ENCODE measurements around the gene COMMD10. TPM values are rescaled to one million over a fixed set of nuclear protein-coding genes. Genes with fewer than 3 reads are reported as not detected.

COMMD10 gene
- 10 to 100 TPM; 30.0 to 30.9 TPM for total RNA-seq

DNA sequence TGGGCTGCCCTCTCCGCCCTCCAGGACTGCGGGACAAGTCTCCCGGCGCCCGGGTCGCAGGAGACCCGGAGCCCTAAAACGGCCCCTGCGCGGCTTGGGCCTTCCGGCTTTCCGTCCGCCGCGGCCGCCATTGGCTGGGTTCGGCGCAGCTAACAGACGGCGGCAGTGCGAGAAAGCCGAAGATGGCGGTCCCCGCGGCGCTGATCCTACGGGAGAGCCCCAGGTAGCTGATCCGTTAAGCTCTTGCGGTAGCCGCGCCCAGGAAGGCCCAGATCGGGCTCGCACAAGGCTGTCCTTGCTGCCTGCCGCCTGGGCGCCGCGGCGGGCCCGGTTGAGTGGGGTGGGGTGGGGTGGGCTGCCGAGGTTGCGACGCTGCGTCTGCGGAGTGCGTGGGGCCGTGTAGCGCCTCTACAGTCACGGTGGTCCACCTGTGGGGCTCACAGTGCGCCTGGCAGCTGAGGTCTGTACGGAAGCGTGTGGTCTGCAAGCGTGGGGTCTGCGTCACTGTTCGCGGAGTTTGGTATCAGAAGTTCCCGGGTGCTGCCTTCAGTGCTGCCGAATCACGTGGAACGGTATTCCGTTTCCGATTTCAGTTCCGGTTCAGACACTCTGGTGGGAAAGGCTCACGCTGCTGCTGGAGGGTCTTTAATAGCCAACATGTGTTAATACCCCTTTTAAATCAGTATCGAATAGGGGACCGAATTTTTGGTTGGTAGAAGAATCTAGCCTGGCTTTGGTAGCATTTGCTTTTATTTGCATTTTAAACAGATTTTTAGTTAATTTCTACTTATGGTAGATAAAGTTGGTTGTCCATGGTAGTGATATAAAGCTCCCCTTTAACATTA lies at the start of gene COMMD10:
TSS of gene COMMD10 (plus strand) at position 155 of the 845 bp plus-strand sequence.
- peak; percentile 81 for DNase-seq
- Mint-ChIP-seq H3K27me3 (ENCODE audit: low read depth) (no peaks in the 10 kb centered on the region), H3K36me3 (ENCODE audit: low read depth) (peaks cover 40% of the 10 kb centered on the region), H3K4me3 (peak within 1 kb of the TSS; percentile 91), H3K9me3 (no peaks in the 10 kb centered on the region), H3K27ac (peak within 1 kb of the TSS; percentile 97), H3K4me1 (ENCODE audit: low read depth) (peaks cover 45% of the 10 kb centered on the region)
- CTCF ChIA-PET, result interaction anchor here (1.7 kb wide), 1 partner anchor 9 kb away, joined by 4 read pairs; no protein-coding TSS in a partner anchor
- intact Hi-C loops (cut with micrococcal nuclease), result loop anchor here (1.0 to 5.0 kb wide), 6 partner anchors 9 to 823 kb away; partner anchors contain the start of genes AP3S1, ATG12, FEM1C and PGGT1B

DNA sequence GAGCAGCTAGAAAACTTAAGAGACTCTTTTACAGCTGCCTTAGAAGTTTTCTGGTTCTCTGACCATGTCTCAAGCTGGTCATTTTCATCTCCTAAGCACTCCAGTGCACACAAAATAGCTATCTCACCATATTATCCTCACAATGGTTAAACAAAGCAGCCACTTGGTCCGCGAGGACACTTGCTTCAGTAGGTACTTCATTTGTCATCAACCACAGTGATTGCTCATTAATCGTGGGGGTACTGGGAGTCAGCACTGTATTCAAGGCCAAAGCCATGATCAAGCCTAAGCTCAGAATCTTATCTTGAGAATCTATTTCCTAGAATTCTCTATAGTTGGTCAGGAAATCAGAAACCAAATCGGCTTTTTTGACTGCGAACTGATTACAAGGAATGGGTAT lies 49.7 kb upstream of the COMMD10 start:
- H3K4me1 Mint-ChIP-seq (ENCODE audit: low read depth), result no peaks in the 10 kb centered on the region
- CTCF ChIA-PET, result interaction anchor here (2.2 kb wide), 1 partner anchor 33 kb away, joined by 6 read pairs; no protein-coding TSS in a partner anchor
- no peak for DNase-seq
- no peak overlapping the region for H3K4me3 Mint-ChIP-seq
- no peaks in the 10 kb centered on the region for H3K9me3 Mint-ChIP-seq
- intact Hi-C loops (cut with micrococcal nuclease), result no loop called here
- H3K27ac Mint-ChIP-seq, result no peak overlapping the region
- peaks cover 30% of the 10 kb centered on the region for H3K27me3 Mint-ChIP-seq (ENCODE audit: low read depth)
- no peaks in the 10 kb centered on the region for H3K36me3 Mint-ChIP-seq (ENCODE audit: low read depth)

DNA sequence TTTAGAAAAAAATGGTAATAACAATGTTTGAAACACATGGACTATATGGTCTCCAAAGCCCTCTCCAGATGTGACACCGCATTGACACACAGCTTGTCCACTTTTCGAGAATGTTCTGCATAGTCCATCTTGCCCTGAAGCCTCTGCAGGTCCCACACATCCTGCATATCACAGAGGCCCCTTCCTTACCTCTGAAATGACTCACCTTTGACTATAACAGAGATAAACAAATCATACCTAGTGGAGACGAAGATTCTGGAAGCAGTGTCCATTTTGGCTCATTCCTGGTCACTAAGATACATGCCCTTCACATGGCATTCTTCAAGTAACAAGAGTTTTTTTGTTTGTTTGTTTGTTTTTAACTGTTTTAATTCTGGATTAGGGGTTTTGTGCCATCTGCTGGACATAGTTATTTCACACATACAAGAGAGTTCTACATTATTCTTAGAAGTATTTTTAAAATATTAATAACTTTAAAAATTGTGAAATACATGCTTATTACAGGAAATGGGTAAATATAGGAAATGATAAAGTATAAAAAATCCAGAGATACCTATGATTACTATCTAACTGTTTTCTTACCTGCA lies 47.5 kb upstream of the COMMD10 start:
- no peaks in the 10 kb centered on the region for H3K9me3 Mint-ChIP-seq
- no peak overlapping the region for H3K27ac Mint-ChIP-seq
- CTCF ChIA-PET, result no interaction called here
- H3K27me3 Mint-ChIP-seq (ENCODE audit: low read depth), result peaks cover 26% of the 10 kb centered on the region
- no peaks in the 10 kb centered on the region for H3K4me1 Mint-ChIP-seq (ENCODE audit: low read depth)
- H3K36me3 Mint-ChIP-seq (ENCODE audit: low read depth), result no peaks in the 10 kb centered on the region
- no peak overlapping the region for H3K4me3 Mint-ChIP-seq
- no peak for DNase-seq
- intact Hi-C loops (cut with micrococcal nuclease), result no loop called here

DNA sequence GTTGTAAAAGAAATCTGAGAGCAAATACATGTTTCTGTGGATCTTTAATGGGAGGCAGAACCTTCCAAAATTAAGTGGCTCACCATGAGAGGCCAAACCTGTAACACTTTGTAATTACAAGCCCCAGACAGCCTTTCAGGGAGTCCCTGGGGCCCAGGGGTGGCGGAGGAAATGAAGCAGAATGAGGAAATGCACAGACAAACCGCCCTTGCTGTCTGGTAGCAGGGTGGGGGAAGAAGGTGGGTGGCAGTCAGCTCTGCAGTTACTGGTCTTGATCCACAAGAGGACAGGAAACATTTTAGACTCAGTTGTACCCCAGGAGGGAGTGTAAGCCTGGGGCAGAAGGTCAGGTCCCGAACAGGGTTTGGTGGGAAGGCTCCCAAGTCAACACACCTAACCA lies 46.0 kb upstream of the COMMD10 start:
- CTCF ChIA-PET, result interaction anchor here (1.1 kb wide), 1 partner anchor 11 kb away, joined by 3 read pairs; no protein-coding TSS in a partner anchor
- no peak for DNase-seq
- no peaks in the 10 kb centered on the region for H3K4me1 Mint-ChIP-seq (ENCODE audit: low read depth)
- no peaks in the 10 kb centered on the region for H3K9me3 Mint-ChIP-seq
- H3K4me3 Mint-ChIP-seq, result no peak overlapping the region
- no peak overlapping the region for H3K27ac Mint-ChIP-seq
- peaks cover 26% of the 10 kb centered on the region for H3K27me3 Mint-ChIP-seq (ENCODE audit: low read depth)
- intact Hi-C loops (cut with micrococcal nuclease), result no loop called here
- no peaks in the 10 kb centered on the region for H3K36me3 Mint-ChIP-seq (ENCODE audit: low read depth)

DNA sequence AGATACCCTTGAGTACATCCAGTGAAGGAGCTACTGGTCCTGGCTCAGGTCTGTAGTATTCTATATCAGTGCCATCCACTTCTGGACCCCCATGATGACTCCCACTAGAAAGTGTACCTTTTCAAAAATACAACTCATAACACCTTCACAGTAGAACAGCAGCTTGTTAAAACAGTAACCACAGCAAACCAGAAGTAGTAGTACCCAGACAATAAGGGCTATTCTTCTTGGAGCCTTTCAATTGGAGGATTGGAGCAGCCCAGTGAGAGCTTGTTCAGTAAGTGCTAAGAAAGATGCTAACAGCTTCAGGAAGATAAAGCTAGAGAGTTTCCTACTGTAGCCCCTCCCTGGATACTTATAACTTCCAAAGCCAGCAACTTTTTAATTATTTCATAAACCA lies 42.5 kb upstream of the COMMD10 start:
- no peaks in the 10 kb centered on the region for H3K36me3 Mint-ChIP-seq (ENCODE audit: low read depth)
- no peak overlapping the region for H3K27ac Mint-ChIP-seq
- DNase-seq, result no peak
- CTCF ChIA-PET, result no interaction called here
- intact Hi-C loops (cut with micrococcal nuclease), result no loop called here
- no peaks in the 10 kb centered on the region for H3K9me3 Mint-ChIP-seq
- peaks cover 20% of the 10 kb centered on the region for H3K27me3 Mint-ChIP-seq (ENCODE audit: low read depth)
- H3K4me3 Mint-ChIP-seq, result no peak overlapping the region
- no peaks in the 10 kb centered on the region for H3K4me1 Mint-ChIP-seq (ENCODE audit: low read depth)

DNA sequence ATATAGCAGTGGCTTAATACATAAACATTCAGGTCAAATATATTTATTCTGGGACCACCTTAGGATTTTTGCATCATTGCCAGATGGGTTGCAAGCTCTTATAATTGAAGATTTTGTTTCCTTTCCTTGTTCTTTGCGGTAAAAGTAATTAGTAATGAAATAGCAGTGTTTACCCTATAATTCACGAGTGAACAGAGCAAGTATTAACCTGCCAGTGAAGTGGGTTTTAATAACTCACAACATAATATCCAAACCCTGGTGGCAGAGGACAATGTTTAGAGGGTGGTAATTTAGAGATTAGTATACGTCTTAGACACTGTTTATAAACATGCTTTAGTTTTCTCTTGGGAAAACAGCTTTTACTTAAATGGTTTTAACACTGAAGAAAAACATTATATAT lies 40.8 kb upstream of the COMMD10 start:
- intact Hi-C loops (cut with micrococcal nuclease), result no loop called here
- no peak overlapping the region for H3K4me3 Mint-ChIP-seq
- no peak for DNase-seq
- no peaks in the 10 kb centered on the region for H3K36me3 Mint-ChIP-seq (ENCODE audit: low read depth)
- peaks cover 9% of the 10 kb centered on the region for H3K27me3 Mint-ChIP-seq (ENCODE audit: low read depth)
- H3K27ac Mint-ChIP-seq, result no peak overlapping the region
- H3K4me1 Mint-ChIP-seq (ENCODE audit: low read depth), result no peaks in the 10 kb centered on the region
- CTCF ChIA-PET, result interaction anchor here (0.6 kb wide), 1 partner anchor 203 kb away, joined by 3 read pairs; no protein-coding TSS in a partner anchor
- no peaks in the 10 kb centered on the region for H3K9me3 Mint-ChIP-seq

DNA sequence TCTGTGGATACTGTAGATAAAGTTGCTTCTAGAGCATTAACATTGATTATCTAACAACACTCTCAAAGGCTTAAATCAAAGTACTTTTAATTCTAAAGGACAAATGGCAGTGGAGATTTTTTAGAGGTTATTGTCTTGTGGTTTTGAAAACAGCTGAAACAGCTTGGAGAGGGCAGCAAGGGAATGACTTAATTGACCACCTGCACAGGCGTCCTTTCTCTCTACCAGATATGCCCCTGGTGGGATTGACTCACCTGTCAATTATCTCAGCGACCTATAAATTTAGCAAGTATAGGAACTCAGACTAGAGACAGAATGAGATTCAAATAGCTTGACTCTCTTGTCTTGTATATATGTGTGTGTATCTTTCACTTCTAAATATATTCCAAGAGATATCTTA lies 39.0 kb upstream of the COMMD10 start:
- Mint-ChIP-seq H3K27ac (no peak overlapping the region), H3K4me1 (ENCODE audit: low read depth) (no peaks in the 10 kb centered on the region), H3K9me3 (no peaks in the 10 kb centered on the region), H3K4me3 (no peak overlapping the region), H3K36me3 (ENCODE audit: low read depth) (no peaks in the 10 kb centered on the region), H3K27me3 (ENCODE audit: low read depth) (peaks cover 4% of the 10 kb centered on the region)
- no peak for DNase-seq
- CTCF ChIA-PET, result no interaction called here
- intact Hi-C loops (cut with micrococcal nuclease), result no loop called here

DNA sequence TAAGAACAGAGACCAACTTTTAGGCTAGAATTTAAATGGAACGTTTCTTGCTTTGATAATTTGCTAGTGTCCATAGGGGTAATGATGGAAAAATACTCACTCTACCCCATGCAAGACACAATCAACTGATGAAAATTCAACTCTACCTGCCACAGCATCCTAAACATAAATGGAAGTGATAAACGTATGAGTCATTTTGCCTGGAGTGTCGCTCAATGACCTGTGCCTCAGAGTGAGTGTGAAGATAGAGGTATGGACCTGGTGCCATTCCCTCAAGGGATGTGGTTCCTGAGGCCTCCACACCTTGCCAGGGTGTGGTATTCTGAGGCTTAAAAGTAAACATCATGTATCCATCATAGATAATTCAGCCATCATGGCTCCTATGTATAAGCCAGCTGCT lies 38.6 kb upstream of the COMMD10 start:
- no peaks in the 10 kb centered on the region for H3K4me1 Mint-ChIP-seq (ENCODE audit: low read depth)
- peaks cover 4% of the 10 kb centered on the region for H3K27me3 Mint-ChIP-seq (ENCODE audit: low read depth)
- H3K4me3 Mint-ChIP-seq, result no peak overlapping the region
- no peaks in the 10 kb centered on the region for H3K9me3 Mint-ChIP-seq
- CTCF ChIA-PET, result no interaction called here
- no peaks in the 10 kb centered on the region for H3K36me3 Mint-ChIP-seq (ENCODE audit: low read depth)
- no peak for DNase-seq
- intact Hi-C loops (cut with micrococcal nuclease), result no loop called here
- no peak overlapping the region for H3K27ac Mint-ChIP-seq

DNA sequence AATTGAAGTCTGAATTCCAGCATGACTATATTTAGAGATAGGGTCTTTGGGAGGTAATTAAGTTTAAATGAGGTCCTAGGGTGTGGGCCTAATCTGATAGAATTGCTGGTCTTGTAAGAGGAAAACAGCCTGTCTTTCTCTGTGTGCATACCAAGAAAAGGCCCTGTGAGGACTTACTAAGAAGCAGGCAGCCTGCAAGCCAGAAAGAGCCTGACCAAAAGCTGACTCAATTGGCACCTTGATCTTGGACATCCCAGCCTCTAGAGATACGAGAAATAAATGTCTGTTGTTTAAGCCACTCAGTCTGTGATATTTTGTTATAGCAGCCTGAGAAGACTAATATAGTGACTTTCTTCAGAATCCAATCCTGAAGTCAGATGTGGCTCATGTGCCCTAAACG lies 38.0 kb upstream of the COMMD10 start:
- Mint-ChIP-seq H3K27ac (no peak overlapping the region), H3K9me3 (no peaks in the 10 kb centered on the region), H3K4me3 (no peak overlapping the region), H3K36me3 (ENCODE audit: low read depth) (no peaks in the 10 kb centered on the region), H3K4me1 (ENCODE audit: low read depth) (no peaks in the 10 kb centered on the region), H3K27me3 (ENCODE audit: low read depth) (peaks cover 4% of the 10 kb centered on the region)
- intact Hi-C loops (cut with micrococcal nuclease), result no loop called here
- CTCF ChIA-PET, result no interaction called here
- DNase-seq, result no peak

DNA sequence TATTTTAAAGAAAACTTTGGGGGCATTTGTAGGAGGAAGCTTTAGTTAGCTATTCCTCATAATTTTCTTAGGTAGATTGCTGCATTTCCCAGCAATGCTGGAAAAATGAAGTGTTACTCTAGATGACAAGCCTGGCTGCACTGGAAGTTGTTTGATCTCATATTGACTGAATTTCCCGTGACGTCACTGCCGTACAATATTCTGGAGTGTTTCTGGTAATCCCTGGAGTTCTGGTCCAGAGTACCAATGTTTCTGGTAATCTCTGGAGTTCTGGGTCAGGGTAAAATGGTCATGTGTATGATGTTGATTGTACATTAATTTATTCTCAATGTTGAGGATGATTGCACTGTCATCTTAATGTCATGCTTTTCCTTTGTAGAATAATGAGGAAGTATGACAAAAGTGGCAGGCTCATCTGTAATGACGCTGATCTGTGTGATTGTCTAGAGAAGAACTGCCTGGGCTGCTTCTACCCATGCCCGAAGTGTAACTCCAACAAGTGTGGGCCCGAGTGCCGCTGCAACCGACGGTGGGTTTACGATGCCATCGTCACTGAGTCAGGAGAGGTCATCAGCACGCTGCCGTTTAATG lies 26.4 kb upstream of the COMMD10 start:
- intact Hi-C loops (cut with micrococcal nuclease), result no loop called here
- H3K9me3 Mint-ChIP-seq, result no peaks in the 10 kb centered on the region
- peaks cover 28% of the 10 kb centered on the region for H3K27me3 Mint-ChIP-seq (ENCODE audit: low read depth)
- H3K27ac Mint-ChIP-seq, result no peak overlapping the region
- no peak overlapping the region for H3K4me3 Mint-ChIP-seq
- no peak for DNase-seq
- no peaks in the 10 kb centered on the region for H3K4me1 Mint-ChIP-seq (ENCODE audit: low read depth)
- CTCF ChIA-PET, result no interaction called here
- H3K36me3 Mint-ChIP-seq (ENCODE audit: low read depth), result no peaks in the 10 kb centered on the region

DNA sequence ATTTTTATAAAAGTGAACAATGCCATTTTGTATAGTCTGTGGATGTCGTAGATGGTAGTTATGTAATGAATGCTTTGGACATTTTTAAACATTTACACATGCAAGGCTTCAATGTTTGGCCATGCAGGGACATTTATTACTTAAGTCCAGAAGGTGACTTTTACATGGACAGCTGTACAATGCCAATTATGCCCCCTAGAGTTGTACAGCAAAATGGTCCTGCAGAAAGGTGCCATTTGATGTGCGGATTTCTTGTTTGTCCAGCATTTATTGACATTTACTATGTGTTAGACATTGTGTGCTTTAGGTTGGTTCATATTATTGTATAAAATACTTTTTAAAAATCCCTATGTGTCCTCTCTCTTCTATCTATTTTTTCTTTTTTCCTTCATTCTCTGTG lies 22.5 kb upstream of the COMMD10 start:
- CTCF ChIA-PET, result no interaction called here
- DNase-seq, result no peak
- intact Hi-C loops (cut with micrococcal nuclease), result no loop called here
- Mint-ChIP-seq H3K9me3 (no peaks in the 10 kb centered on the region), H3K4me1 (ENCODE audit: low read depth) (no peaks in the 10 kb centered on the region), H3K27me3 (ENCODE audit: low read depth) (peaks cover 44% of the 10 kb centered on the region), H3K36me3 (ENCODE audit: low read depth) (no peaks in the 10 kb centered on the region), H3K4me3 (no peak overlapping the region), H3K27ac (no peak overlapping the region)

DNA sequence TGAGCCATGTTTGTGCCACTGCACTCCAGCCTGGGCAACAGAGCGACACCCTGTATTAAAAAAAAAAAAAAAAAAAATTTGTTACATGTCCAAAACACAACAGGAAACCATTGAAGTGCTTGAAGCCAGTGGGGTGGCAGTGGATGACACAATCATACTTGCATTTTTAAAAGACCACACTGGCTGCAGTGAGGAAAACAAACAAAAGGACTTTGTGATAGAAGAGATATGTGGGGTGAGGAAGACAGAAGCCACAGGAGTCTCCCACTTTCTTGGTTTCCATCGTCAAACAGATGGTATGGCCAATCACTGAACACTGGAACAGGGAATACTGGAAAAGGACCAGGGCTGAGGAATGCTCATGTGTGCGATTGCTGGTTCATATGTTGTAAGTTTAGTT lies 20.9 kb upstream of the COMMD10 start:
- intact Hi-C loops (cut with micrococcal nuclease), result no loop called here
- Mint-ChIP-seq H3K36me3 (ENCODE audit: low read depth) (no peaks in the 10 kb centered on the region), H3K4me1 (ENCODE audit: low read depth) (no peaks in the 10 kb centered on the region), H3K4me3 (no peak overlapping the region), H3K9me3 (no peaks in the 10 kb centered on the region), H3K27ac (no peak overlapping the region), H3K27me3 (ENCODE audit: low read depth) (peaks cover 30% of the 10 kb centered on the region)
- no peak for DNase-seq
- CTCF ChIA-PET, result no interaction called here
